GM12874 (cell line): Measurements from ENCODE around the gene ST6GALNAC4.

ENCODE experiments used
- TF ChIP-seq, protein P1 (sequence below): IDR thresholded peaks from 2 replicates; pipeline ENCODE4 v1.5.1; 2011; ENCODE audit warnings: low read depth, mild to moderate bottlenecking, control low read depth, low read length, moderate library complexity; ENCODE audit not compliant: insufficient read depth

Gene ST6GALNAC4

GRCh38 chr9:127944586-127945218, 27.9 kb upstream of the ST6GALNAC4 start:
- TF ChIP-seq, protein P1, sequence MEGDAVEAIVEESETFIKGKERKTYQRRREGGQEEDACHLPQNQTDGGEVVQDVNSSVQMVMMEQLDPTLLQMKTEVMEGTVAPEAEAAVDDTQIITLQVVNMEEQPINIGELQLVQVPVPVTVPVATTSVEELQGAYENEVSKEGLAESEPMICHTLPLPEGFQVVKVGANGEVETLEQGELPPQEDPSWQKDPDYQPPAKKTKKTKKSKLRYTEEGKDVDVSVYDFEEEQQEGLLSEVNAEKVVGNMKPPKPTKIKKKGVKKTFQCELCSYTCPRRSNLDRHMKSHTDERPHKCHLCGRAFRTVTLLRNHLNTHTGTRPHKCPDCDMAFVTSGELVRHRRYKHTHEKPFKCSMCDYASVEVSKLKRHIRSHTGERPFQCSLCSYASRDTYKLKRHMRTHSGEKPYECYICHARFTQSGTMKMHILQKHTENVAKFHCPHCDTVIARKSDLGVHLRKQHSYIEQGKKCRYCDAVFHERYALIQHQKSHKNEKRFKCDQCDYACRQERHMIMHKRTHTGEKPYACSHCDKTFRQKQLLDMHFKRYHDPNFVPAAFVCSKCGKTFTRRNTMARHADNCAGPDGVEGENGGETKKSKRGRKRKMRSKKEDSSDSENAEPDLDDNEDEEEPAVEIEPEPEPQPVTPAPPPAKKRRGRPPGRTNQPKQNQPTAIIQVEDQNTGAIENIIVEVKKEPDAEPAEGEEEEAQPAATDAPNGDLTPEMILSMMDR: no peak

DNA sequence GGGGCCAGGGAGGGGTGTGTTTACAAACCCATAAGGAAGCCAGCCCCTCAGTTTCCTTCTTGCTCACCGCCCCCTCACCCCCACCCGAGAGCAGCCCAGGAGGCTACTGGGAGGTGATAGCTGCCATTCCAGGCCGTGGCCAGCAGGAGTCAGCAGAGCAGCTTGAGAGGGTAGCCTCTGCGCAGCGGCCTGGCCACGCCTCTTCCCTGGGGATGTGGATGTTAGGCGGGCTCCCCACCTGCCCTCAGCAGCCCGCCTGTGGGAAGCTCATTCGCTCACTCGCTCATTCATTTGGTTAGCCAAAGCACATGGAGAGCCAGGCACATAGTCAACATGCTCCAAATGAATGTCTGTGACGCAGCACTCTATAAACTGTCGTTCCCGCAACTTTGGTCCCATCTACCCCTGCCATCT, 26.9 kb upstream of the ST6GALNAC4 start:
- TF ChIP-seq, protein P1: peak; percentile 98

- TF ChIP-seq, protein P1: no peak
These were observed 26.3 kb upstream of the ST6GALNAC4 start for GRCh38 chr9:127943011-127943662.

- TF ChIP-seq, protein P1: peak; percentile 87
These were observed 25.6 kb upstream of the ST6GALNAC4 start for GRCh38 chr9:127942216-127943010.

DNA sequence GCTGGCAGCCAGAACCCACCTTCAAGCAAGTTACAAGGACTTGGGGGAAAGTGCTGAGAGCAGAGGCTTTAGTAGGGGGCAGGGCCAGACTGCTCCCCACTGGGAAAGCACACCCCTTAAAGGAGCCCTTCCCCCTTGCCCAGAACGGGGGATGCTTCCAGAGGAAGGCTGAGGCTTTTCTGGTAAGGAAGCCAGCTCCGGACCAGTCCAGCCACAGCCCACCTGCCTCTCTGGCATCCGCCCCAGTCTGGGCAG, 25.0 kb upstream of the ST6GALNAC4 start:
- TF ChIP-seq, protein P1: no peak

DNA sequence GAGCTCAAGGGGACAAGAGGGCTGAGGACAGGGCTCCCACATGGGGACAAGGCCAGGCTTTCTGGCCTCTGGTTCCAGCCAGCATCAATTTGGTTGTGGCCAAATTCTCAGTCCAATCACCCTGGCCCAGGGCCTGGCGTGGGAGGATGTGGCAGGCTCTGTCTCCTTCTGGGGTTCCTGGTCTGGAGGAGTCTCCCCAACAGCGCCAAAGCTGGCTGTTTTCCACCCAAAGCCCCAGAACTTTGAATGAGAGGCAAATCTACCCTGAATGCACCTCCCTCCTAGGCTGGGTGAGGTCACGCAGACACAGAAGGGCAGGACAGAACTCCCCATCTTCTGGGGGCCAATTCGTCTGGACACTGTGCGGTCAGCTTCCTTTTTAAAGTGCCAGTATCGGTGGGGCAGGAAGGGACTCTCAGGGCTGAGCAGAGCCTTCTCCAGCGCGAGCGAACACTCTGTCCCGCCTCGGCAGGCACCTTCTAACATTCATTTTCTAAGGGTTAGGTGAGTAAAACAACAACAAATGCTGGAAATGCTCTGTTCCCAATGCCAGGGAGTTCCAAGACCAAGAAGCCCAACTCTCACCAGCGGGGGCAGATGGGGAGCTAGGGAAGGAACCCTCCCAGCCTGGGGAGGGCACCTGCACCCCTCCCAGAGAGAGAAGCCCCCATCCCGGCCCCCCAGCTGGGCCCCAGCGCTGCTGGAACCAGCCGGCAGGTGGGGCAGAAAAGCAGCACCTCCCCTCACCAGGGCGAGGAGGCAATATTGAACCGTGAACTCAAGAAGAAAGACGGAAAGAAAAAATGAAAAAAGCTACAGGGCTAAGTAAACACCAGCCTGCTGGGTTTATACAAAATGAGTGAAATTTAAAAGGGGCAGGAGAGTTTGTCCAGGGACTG, 24.5 kb upstream of the ST6GALNAC4 start:
- TF ChIP-seq, protein P1: no peak

DNA sequence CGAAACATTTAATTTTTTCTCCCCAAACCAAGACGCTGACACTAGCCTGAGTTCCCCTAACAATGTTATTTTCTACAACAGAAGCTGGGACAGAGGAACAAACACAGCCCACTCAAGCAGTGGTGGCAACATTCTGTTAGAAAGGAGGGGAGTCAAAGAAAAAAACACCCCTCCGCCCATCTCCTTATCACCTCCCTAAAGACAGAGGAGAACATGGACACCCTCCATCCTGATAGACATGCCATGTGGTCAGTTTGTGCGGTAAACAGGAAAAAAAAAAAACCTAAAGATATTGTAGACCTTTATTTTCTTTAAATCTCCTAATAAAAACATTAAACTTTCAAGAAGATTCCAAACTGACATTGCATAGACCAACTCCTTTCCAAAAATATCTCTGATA, 23.8 kb upstream of the ST6GALNAC4 start:
- TF ChIP-seq, protein P1: no peak
